Psoas muscle (tissue), 8 donors: Measurements from ENCODE around the gene NOVA2. TPM values are rescaled to one million over a fixed set of nuclear protein-coding genes. Genes with fewer than 3 reads are reported as not detected.

Source experiments
- ATAC-seq, 4 donors: fragments of 200-7000 bp; cut with Tn5 transposase; one replicate each; pipeline ENCODE4 v1.9.1; 2020; ENCODE audit warnings: moderate library complexity in 3 of 4, mild to moderate bottlenecking in 2 of 4
- DNase-seq, 2 donors: peaks; one replicate each; pipeline ENCODE4 v3.0.0-alpha.2; 2020
- H3K27ac ChIP-seq: fragments of 200-600 bp; one replicate; pipeline ENCODE4 v1.8.0; 2022
- H3K27me3 ChIP-seq, 3 donors: fragments of 200-600 bp in 1 of 3; one replicate each; pipeline versions ENCODE4 v1.6.1 to v1.8.0; 2013 to 2022; ENCODE audit warnings: low read length in 2 of 3, mild to moderate bottlenecking in 2 of 3, moderate library complexity in 1 of 3; ENCODE audit not compliant: insufficient read depth in 3 of 3
- H3K36me3 ChIP-seq, 2 donors: fragments of 200-600 bp in 1 of 2; one replicate each; pipeline versions ENCODE4 v1.6.1 to v1.8.0; 2013 to 2022; ENCODE audit warnings: low read depth in 1 of 2, mild to moderate bottlenecking in 1 of 2, moderate library complexity in 1 of 2; ENCODE audit not compliant: insufficient read depth in 1 of 2
- H3K4me1 ChIP-seq: fragments of 200-600 bp; one replicate; pipeline ENCODE4 v1.8.0; 2022
- H3K4me3 ChIP-seq: fragments of 200-600 bp; one replicate; pipeline ENCODE4 v1.8.0; 2022; ENCODE audit warnings: mild to moderate bottlenecking
- H3K9me3 ChIP-seq: fragments of 200-600 bp; one replicate; pipeline ENCODE4 v1.8.0; 2022
- CTCF ChIP-seq: fragments of 200-600 bp; IDR thresholded peaks from one replicate; pipeline ENCODE4 v1.8.0; 2022; ENCODE audit warnings: antibody characterized with exemption
- WGBS, 3 donors: extraction: QIAGEN DNeasy Blood & Tissue Kit; methylation state at CpG; one replicate each; pipeline versions ENCODE4 v1.1.6 to v1.1.7; 2013; 5-methylcytosine and 5-hydroxymethylcytosine counted together
- intact Hi-C, 2 donors: fragments of 100-400 bp; cut with DNase I; formaldehyde crosslinking; loops; one replicate each; pipeline versions ENCODE4 v1.11.0 to v1.14.2; 2022
- polyA plus RNA-seq, 3 donors: library from polyadenylated mRNA; stranded (reverse); fragments of 200-250 nt; gene quantifications; one replicate each; pipeline ENCODE4 v1.2.3, GENCODE V29; 2013
- total RNA-seq, 4 donors: library from RNA; stranded (reverse); fragmentation: NEBNext Ultra II Directional in 2 of 4; extraction: Animal tissue kit (Norgen Biotek cat#: 25700) in 2 of 4; gene quantifications; one replicate each; pipeline versions ENCODE4 v1.2.1 to v1.2.4, GENCODE V29; 2021 to 2023
- donor health status: healthy with polysubstance abuse.
- donor health status: DM: no; HTN: no; CAD: no; lungs with moderate emphysema.
- donor health status: Bipolar disorder and iron deficiency.
- donor health status: healthy.
- donor health status: DM: yes; HTN: yes; CAD: no.
- donor health status: DM: no; HTN: no; CAD: no.
- donor health status: DM: no; HTN: no; CAD: no.
- donor health status: DM: yes; HTN: yes; CAD: no.

Gene NOVA2
- total and polyA plus RNA-seq, 7 donors: 0.27 to 4.3 (median 1.6) TPM

- no peak for TF ChIP-seq CTCF
- peak; percentile 54 to 72 for DNase-seq
- no peak overlapping the region for H3K27ac ChIP-seq
- no peaks in the 10 kb centered on the region for H3K4me1 ChIP-seq
- H3K36me3 ChIP-seq: no peaks in the 10 kb centered on the region
- peak; percentile 37 to 55 (median 46) for ATAC-seq
- peak overlapping the region; percentile 76 for H3K4me3 ChIP-seq
- intact Hi-C loops: loop anchor here in 1 of 2 donors (5.0 kb wide), 1 partner anchor 148 kb away; no protein-coding TSS in a partner anchor
- peaks cover 0 to 35% (median 19%) of the 10 kb centered on the region in 3 donors for H3K27me3 ChIP-seq
- 5 to 8% (median 7%) methylated on average over 57 to 74 of the region's 74 CpGs for WGBS, 3 donors
- no peaks in the 10 kb centered on the region for H3K9me3 ChIP-seq
These were observed 41.4 kb upstream of the NOVA2 start for GRCh38 chr19:46014941-46015686.

DNA sequence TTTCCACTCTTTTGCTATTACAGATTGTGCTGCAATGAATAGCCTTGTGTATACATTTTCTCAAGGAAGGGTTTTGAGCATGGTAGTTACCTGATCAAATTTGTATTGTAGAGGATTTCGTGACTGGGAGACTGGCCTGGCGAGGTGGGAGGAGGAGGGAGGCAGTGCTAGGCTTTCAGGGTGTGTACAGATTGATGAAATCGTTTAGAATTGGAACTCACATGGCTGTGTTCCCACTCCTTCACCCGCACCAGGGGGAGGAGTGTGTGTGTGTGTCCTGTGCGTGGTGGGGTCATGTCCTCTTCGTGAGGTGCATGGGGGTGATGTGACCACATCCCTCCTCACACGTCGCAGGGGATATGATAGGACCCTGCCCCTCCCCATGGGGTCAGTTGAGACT lies 40.9 kb upstream of the NOVA2 start:
- ATAC-seq (no peak), DNase-seq (no peak)
- Histone ChIP-seq H3K4me1 (no peaks in the 10 kb centered on the region), H3K9me3 (no peaks in the 10 kb centered on the region), H3K27ac (no peak overlapping the region), H3K4me3 (peak overlapping the region; percentile 25), H3K27me3 (peaks cover 0 to 35% (median 19%) of the 10 kb centered on the region in 3 donors), H3K36me3 (no peaks in the 10 kb centered on the region)
- WGBS, 3 donors: 52 to 68% (median 57%) methylated on average over 8 of the region's 8 CpGs
- intact Hi-C loops: no loop called here
- TF ChIP-seq CTCF: no peak

DNA sequence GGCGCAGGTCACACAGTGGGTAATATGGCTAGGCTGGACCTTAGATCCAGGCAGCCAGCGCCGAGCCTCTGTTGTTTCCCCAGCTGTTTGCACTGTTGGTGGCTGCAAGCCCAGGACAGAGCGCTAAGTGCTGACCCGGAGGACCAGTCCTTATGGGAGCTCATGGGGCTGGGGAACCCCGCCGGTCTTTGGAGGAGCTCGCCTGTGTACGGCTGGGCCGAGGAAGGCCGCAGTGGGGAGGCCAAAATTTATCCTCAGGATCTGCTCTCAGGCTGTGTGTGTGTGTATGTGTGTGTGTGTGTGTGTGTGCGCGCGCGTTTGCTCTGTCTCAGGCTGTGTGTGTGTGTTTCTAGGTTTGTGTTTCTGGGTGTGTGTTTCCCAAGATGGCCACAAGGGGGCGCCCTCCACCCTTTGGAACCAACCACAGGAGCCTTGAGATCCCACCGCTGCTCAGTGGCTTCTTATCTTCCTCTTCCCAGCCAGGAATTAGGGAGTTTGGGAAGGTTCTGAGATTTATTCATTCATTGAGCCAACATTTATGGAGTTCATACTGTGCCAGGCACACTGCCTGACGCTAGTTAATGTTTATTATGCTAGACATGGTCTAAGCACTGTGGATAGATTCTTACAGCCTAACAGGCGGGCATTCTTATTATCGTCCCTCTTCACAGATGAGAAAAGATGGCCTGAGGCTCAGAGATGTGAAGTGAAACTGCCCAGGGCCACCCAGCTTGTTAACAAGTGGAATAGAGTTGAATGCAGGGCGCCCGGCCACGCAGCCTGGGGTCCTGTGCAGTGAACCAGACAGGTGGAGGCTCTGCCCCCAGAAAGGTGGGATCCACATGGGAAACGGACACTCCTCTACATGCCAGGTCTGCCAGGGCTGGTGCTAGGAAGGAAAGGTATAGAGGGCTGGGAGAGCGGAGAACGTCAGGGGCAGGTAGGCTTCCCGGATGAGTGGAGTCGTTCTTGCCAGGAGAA lies 36.2 kb upstream of the NOVA2 start:
- H3K4me3 ChIP-seq: no peak overlapping the region
- peak; percentile 55 to 82 (median 78) for ATAC-seq
- no peak overlapping the region for H3K27ac ChIP-seq
- intact Hi-C loops: no loop called here
- peak; percentile 67 to 78 for DNase-seq
- no peaks in the 10 kb centered on the region for H3K9me3 ChIP-seq
- WGBS, 3 donors: 57 to 65% (median 60%) methylated on average over 24 to 28 of the region's 28 CpGs
- TF ChIP-seq CTCF: peak; percentile 76
- no peaks in the 10 kb centered on the region for H3K4me1 ChIP-seq
- peaks cover 0 to 5% of the 10 kb centered on the region in 2 donors for H3K36me3 ChIP-seq
- H3K27me3 ChIP-seq: peaks cover 0 to 21% (median 4%) of the 10 kb centered on the region in 3 donors

DNA sequence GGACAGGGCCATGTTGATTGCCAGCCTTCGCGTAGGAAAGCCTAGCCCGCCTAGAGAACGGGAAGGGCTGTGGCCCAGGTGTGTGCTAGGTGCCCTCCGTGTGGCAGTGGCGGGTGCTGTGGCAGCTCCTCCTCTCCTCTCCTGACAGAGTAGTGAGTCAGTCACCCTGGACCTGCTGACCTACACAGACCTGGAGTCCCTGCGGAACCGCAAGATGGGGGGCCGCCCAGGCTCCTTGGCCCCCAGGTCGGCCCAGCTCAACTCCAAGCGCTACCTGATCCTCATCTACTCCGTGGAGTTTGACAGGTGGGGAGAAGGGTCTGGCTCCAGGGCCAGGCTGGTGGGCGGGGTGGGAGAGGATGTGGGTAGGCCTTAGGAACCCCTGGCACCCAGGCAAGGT lies 32.7 kb upstream of the NOVA2 start:
- no peak for DNase-seq
- 93 to 95% (median 94%) methylated on average over 12 to 13 of the region's 13 CpGs for WGBS, 3 donors
- Histone ChIP-seq H3K4me3 (no peak overlapping the region), H3K27me3 (no peaks in the 10 kb centered on the region), H3K9me3 (no peaks in the 10 kb centered on the region), H3K27ac (no peak overlapping the region), H3K4me1 (no peaks in the 10 kb centered on the region), H3K36me3 (peaks cover 0 to 10% of the 10 kb centered on the region in 2 donors)
- intact Hi-C loops: no loop called here
- no peak for TF ChIP-seq CTCF
- ATAC-seq: no peak
